Stimulated activated CD8-positive, alpha-beta memory T cell treated with anti-CD3 and anti-CD28 coated beads, Interleukin-2, amount 100 ng/mL, for 1 hour (primary cell): ENCODE measurements around the gene NUP62CL.

ENCODE experiments used
- DNase-seq, 2 donors: peaks; one replicate each; pipeline ENCODE4 v3.0.0-alpha.2; 2020; ENCODE audit warnings: low read depth in 2 of 2

NUP62CL gene

GRCh38 chrX:107153005-107153404, 53.2 kb downstream of the NUP62CL start:
- no peak for DNase-seq

- DNase-seq, result no peak
These were observed 59.6 kb downstream of the NUP62CL start for GRCh38 chrX:107146670-107147069.

GRCh38 chrX:107135965-107136307, 70.3 kb downstream of the NUP62CL start:
- no peak for DNase-seq

- DNase-seq, result no peak
These were observed 70.9 kb downstream of the NUP62CL start for GRCh38 chrX:107135049-107135964.

- DNase-seq, result no peak
These were observed 82.5 kb downstream of the NUP62CL start for GRCh38 chrX:107123750-107124149.

GRCh38 chrX:107119283-107119682, 87.0 kb downstream of the NUP62CL start:
- no peak for DNase-seq

- peak; percentile 27 to 34 for DNase-seq
These were observed 87.7 kb downstream of the NUP62CL start, which contains the start of gene RBM41 for GRCh38 chrX:107118322-107119147. TSS of gene RBM41 (minus strand) at chrX:107118822. CDS start at chrX:107118773, 49 bp downstream.

GRCh38 chrX:107117993-107118321, 88.3 kb downstream of the NUP62CL start:
- DNase-seq, result no peak

- DNase-seq, result no peak
These were observed 98.8 kb downstream of the NUP62CL start for GRCh38 chrX:107107459-107107858.

- no peak for DNase-seq
These were observed 103.3 kb downstream of the NUP62CL start for GRCh38 chrX:107102980-107103379.

- DNase-seq, result no peak
These were observed 130.1 kb downstream of the NUP62CL start for GRCh38 chrX:107076158-107076557.
